GM12892 (cell line): ENCODE results near the gene SFI1.

ENCODE experiments used
- POLR2A ChIP-seq: IDR thresholded peaks from 2 replicates; pipeline ENCODE4 v1.6.1; 2011; ENCODE audit warnings: low read depth, low read length, control low read depth
- POLR2AphosphoS5 ChIP-seq: IDR thresholded peaks from 2 replicates; pipeline ENCODE4 v1.6.1; 2011; ENCODE audit warnings: low read depth, low read length, control low read depth
- TAF1 ChIP-seq: IDR thresholded peaks from 2 replicates; pipeline ENCODE4 v1.6.1; 2011; ENCODE audit warnings: low read depth, mild to moderate bottlenecking, control low read depth, low read length, borderline replicate concordance

GRCh38 chr22:31631436-31631835, 135.1 kb downstream of the SFI1 start:
- TF ChIP-seq POLR2AphosphoS5 = no peak
- no peak for TF ChIP-seq TAF1
- TF ChIP-seq POLR2A = no peak
